Activated T-helper 2 cell treated with anti-CD3 and anti-CD28 coated beads, Interferon-gamma antibody, Interleukin-2, Interleukin-4, amounts not matched to agents 10 μg/mL and 5 μg/mL and 100 μg/mL, durations not matched to agents 14 hours and 24 hours and 36 hours (primary cell): Measurements from ENCODE around the gene MSRB2. TPM values are rescaled to one million over a fixed set of nuclear protein-coding genes. Genes with fewer than 3 reads are reported as not detected.
"Not testable (repeated sequence)": the region's sequence is repeated elsewhere in the genome, so short reads cannot be mapped to it uniquely, and the experiment has no call there.

Source experiments
- DNase-seq: peaks from one replicate; pipeline ENCODE4 v3.0.0; 2021; ENCODE audit warnings: low spot score
- H3K27ac Mint-ChIP-seq: one replicate; pipeline ENCODE4 v1.8.0; 2021; ENCODE audit warnings: mixed read lengths
- H3K27me3 Mint-ChIP-seq: one replicate; pipeline ENCODE4 v1.8.0; 2021; ENCODE audit warnings: low read depth, mixed read lengths
- H3K36me3 Mint-ChIP-seq: one replicate; pipeline ENCODE4 v1.8.0; 2021; ENCODE audit warnings: low read depth, mixed read lengths
- H3K4me1 Mint-ChIP-seq: one replicate; pipeline ENCODE4 v1.8.0; 2021; ENCODE audit warnings: low read depth, mixed read lengths
- H3K4me3 Mint-ChIP-seq: one replicate; pipeline ENCODE4 v1.8.0; 2021; ENCODE audit warnings: low read depth, mild to moderate bottlenecking, moderate library complexity, mixed read lengths
- H3K9me3 Mint-ChIP-seq: one replicate; pipeline ENCODE4 v1.8.0; 2021; ENCODE audit warnings: mixed read lengths
- intact Hi-C: fragments of 100-400 bp; cut with micrococcal nuclease; formaldehyde crosslinking; loops from one replicate; pipeline ENCODE4 v1.15.1; 2023
- total RNA-seq: library from RNA; stranded (reverse); gene quantifications from 2 replicates; pipeline ENCODE4 v1.2.3, GENCODE V29; 2022

Gene MSRB2
- total RNA-seq, 1 donor from 2014 or later, result 4.0 TPM

DNA sequence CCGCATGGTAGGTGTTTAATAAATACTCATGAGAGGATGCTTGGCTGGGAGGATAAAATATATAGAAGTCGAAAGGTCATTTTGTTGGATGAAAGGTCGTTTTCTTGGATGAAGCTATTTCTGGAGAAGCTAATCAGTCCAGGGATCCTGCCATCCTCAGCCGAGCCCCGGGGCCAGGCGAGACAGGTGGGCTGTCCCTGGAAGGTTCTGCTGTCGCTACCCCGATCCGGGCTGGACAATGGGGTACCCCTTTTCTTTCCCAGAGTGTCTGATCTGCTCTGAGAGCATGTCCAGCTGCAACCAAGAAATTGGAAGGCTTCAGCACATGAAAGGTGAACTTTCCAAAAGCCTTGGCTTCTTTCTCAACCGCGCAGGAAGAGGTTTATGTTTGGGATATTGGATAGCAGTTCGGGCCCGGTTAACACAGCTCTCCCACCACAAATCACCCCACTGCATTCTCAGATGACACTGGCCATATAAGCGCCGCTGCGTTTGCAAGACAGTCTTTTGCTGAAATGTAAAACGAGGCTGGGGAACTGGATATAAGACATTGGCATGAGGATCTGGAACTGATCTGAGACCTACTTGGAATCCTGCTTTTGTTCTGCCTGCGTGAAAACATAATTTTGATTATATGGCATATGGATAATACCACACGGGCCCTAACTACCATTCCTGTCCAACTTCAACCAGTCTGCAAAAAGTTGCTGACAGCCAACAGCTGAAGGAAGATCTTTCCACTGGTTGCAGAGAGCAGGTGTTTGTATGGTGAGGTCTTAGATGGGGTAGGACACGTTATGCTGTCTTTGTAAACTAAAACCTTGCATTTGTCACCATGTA, 31.2 kb upstream of the MSRB2 start:
- intact Hi-C loops, result loop anchor here (10.0 kb wide), 1 partner anchor 489 kb away; no protein-coding TSS in a partner anchor
- Mint-ChIP-seq H3K9me3 (no peaks in the 10 kb centered on the region), H3K4me3 (no peak overlapping the region), H3K27me3 (no peaks in the 10 kb centered on the region), H3K27ac (no peak overlapping the region), H3K36me3 (no peaks in the 10 kb centered on the region), H3K4me1 (peaks cover 2% of the 10 kb centered on the region)
- no peak for DNase-seq

DNA sequence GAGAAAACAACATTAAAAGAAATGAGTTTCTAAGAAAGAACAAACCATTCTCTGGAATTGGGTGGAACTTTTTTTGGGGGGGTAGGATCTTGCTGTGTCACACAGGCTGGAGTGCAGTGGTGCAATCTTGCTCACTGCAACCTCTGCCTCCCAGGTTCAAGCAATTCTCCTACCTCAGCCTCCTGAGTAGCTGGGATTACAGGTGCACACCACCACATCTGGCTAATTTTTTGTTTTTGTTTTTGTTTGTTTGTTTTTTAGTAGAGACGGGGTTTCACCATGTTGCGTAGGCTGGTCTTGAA, 30.6 kb upstream of the MSRB2 start:
- not testable (repeated sequence) for H3K36me3 Mint-ChIP-seq, H3K27me3 Mint-ChIP-seq, H3K4me3 Mint-ChIP-seq, H3K4me1 Mint-ChIP-seq, DNase-seq, H3K9me3 Mint-ChIP-seq, H3K27ac Mint-ChIP-seq
- intact Hi-C loops, result loop anchor here (10.0 kb wide), 1 partner anchor 490 kb away; no protein-coding TSS in a partner anchor

DNA sequence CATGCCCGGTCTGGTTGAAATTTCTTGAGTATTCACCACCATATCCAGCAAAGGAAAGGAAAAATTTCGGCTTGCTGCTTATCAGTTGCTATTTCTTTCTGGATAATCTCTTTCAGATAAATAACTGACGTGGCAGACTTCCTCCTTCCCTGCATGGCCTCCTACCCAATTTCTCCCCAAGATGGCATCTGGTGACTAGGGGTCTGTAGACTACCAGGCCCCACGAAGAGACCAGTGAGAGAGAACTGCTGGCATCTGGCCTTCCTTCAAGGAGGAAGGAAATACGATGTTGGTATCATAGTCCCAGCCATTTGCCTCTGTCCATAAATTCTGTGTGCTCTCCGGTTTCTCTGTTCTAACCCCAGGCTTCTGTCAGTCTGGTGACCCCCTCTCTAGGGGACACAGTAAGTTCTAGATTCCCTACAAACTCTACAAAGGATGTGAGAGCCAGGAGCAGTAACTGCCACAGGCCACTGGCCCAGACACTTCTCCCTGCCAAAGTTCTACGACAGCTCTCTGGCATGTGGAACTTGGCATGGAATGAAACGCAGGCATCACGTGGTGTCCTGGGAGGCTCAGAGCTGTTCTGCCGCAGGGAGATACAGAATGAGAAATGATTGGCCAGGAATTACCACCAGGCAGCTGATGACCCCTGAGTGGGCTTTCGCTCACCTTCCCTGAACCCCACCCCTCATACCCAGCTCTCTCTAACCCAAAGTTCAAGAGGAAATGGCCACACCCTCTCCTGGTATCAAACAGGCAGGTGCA, 30.0 kb upstream of the MSRB2 start:
- no peak overlapping the region for H3K27ac Mint-ChIP-seq
- H3K36me3 Mint-ChIP-seq, result no peaks in the 10 kb centered on the region
- no peaks in the 10 kb centered on the region for H3K9me3 Mint-ChIP-seq
- H3K27me3 Mint-ChIP-seq, result peaks cover 3% of the 10 kb centered on the region
- no peak overlapping the region for H3K4me3 Mint-ChIP-seq
- DNase-seq, result no peak
- intact Hi-C loops, result loop anchor here (10.0 kb wide), 1 partner anchor 491 kb away; no protein-coding TSS in a partner anchor
- peaks cover 2% of the 10 kb centered on the region for H3K4me1 Mint-ChIP-seq

DNA sequence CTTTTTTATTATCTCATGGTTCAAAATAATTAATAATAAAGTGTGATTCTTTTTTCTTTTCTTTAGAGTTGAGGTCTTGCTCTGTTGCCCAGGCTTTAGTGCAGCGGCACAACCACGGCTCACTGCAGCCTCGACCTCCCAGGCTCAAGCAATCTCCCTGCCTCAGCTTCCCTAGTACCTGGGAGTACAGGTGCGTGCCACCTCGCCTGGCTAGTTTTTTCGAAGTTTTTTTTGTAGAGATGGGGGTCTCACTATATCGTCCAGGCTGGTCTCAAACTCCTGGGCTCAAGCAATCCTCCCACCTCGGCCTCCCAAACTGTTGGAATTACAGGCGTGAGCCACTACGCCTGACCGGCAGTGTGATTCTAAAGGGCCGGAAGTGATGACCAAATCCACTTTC, 28.0 kb upstream of the MSRB2 start:
- Mint-ChIP-seq H3K36me3 (no peaks in the 10 kb centered on the region), H3K4me1 (peaks cover 2% of the 10 kb centered on the region), H3K27ac (no peak overlapping the region), H3K4me3 (no peak overlapping the region), H3K27me3 (peaks cover 3% of the 10 kb centered on the region), H3K9me3 (no peaks in the 10 kb centered on the region)
- intact Hi-C loops, result loop anchor here (10.0 kb wide), 1 partner anchor 493 kb away; no protein-coding TSS in a partner anchor
- DNase-seq, result no peak

DNA sequence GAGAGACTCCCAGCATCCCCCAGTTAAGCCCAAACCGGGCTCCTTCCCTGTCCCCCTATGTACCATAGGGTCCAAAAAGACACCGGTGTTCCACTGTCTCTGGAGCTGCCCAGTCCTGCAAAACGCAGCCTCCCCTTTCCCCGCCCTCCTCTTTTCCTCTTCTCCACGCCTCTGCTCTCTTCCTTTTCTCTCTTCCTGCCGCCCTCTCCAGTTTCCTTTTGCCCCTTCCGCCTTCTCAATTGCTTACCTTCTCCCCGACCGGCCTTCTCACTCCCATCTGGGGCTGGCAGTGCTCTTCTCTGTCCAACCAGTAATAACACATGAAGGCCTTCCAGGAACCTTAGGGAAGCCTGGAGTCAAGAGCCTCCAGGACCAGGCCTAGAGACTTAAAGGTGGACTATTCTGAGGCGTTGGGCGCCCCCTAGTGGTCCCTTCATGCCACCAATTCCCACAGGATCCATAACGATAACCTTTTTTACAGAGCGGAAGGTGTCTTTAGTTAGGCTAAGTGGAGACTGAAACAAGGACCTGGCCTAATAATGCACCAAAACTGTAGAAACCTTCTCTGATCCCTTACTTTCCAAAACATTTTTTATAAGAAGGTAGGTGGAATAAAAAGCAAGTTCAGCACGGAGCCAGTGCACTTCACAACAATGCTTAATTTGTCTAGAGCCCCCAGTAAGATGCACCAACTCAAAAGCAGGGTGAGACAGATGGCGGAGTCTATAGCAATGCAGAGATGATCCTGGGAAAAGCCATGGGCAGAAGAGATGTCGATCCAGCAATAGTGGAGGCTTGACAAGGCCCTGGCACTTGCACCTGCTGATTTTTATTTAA, 27.2 kb upstream of the MSRB2 start:
- peaks cover 2% of the 10 kb centered on the region for H3K4me1 Mint-ChIP-seq
- no peak overlapping the region for H3K27ac Mint-ChIP-seq
- intact Hi-C loops, result loop anchor here (1.0 to 10.0 kb wide), 2 partner anchors 493 to 1075 kb away; no protein-coding TSS in a partner anchor
- H3K9me3 Mint-ChIP-seq, result no peaks in the 10 kb centered on the region
- H3K36me3 Mint-ChIP-seq, result no peaks in the 10 kb centered on the region
- peaks cover 3% of the 10 kb centered on the region for H3K27me3 Mint-ChIP-seq
- no peak overlapping the region for H3K4me3 Mint-ChIP-seq
- peak; percentile 24 for DNase-seq

DNA sequence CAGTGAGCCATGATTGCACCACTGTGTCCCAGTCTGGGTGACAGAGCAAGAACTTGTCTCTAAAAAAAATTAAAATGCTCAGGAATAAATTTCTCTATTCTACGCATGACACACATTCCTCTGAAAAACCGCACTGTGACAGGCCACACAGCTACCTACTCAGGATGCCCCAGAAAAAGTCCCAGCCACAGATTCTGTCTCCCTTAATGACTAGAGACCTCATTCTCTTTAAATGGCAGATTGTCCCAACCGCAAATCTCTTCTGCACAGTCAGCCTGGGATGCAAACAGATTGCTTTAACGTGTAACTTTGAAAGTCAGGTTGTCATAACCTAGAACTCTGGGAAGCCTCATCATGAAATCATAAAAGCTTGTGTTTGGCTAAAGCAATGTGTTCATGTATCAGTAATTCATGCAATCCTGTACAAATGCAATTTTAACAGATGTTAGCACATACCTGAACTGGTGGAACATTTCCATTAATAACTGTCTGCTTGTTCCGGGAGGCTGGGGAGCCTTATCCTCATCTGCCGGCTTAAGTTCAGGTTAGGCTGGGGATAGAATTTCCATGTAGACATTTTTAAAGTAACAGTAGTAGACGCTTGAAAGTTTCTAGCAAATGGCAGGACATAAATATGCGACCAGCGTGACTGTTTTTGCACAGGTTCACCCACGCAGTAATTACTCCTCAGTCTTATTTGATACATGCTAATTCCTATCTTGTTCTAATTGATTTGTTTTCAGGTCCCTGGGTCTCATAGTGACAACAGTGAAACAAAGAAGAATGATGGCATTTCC, 26.2 kb upstream of the MSRB2 start:
- intact Hi-C loops, result loop anchor here (10.0 kb wide), 1 partner anchor 494 kb away; no protein-coding TSS in a partner anchor
- Mint-ChIP-seq H3K27me3 (peaks cover 5% of the 10 kb centered on the region), H3K36me3 (no peaks in the 10 kb centered on the region), H3K4me3 (no peak overlapping the region), H3K27ac (no peak overlapping the region), H3K4me1 (peaks cover 2% of the 10 kb centered on the region), H3K9me3 (no peaks in the 10 kb centered on the region)
- no peak for DNase-seq

DNA sequence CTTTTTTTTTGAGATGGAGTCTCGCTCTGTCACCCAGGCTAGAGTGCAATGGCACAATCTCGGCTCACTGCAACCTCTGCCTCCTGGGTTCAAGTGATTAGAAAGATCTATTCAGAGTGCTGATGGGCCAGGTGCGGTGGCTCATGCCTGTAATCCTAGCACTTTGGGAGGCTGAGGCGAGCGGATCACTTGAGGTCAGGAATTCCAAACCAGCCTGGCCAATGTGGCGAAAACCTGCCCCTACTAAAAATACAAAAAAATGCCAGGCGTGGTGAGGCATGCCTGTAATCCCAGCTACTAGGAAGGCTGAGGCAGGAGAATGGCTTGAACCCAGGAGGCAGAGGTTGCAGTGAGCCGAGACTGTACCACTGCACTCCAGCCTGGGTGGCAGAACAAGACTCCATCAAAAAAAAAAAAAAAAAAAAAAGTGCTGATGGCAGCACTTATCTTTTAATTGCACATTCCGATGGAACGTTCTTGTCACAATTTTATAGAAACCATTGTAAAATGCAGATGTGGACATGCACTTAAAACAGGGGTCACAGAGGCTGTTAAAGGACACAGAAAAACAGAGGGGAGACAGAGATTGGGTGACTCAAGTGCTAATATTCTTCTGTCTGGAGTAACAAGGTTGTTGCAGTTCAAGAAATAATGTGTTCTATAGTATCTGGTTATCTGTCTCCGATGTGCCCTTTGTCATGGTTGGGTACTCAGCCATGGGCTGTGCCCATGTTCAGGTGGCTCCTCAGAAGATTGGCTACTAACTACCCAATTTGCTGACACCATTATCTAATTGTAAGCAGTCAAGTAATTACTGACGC, 25.1 kb upstream of the MSRB2 start:
- H3K4me3 Mint-ChIP-seq, intact Hi-C loops, H3K36me3 Mint-ChIP-seq, DNase-seq, H3K27ac Mint-ChIP-seq, H3K9me3 Mint-ChIP-seq, H3K4me1 Mint-ChIP-seq, H3K27me3 Mint-ChIP-seq: not testable (repeated sequence)

DNA sequence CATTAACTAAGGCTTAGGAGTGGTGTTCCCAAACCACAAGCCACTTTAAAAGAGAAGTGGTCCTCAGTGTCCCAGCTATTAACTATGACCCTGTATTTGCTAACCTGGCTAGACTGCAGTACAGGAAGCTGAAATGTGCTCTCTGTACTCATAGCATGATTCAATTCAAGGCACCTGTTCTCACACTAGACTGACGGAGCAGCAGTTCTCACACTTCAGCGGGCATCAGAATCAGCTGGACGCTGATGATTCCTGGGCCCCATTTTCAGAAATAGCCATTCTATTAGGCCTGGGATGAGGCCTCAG, 24.5 kb upstream of the MSRB2 start:
- intact Hi-C loops, result no loop called here
- H3K9me3 Mint-ChIP-seq, result no peaks in the 10 kb centered on the region
- peaks cover 2% of the 10 kb centered on the region for H3K4me1 Mint-ChIP-seq
- H3K27ac Mint-ChIP-seq, result no peak overlapping the region
- peaks cover 13% of the 10 kb centered on the region for H3K27me3 Mint-ChIP-seq
- H3K36me3 Mint-ChIP-seq, result no peaks in the 10 kb centered on the region
- DNase-seq, result no peak
- no peak overlapping the region for H3K4me3 Mint-ChIP-seq

DNA sequence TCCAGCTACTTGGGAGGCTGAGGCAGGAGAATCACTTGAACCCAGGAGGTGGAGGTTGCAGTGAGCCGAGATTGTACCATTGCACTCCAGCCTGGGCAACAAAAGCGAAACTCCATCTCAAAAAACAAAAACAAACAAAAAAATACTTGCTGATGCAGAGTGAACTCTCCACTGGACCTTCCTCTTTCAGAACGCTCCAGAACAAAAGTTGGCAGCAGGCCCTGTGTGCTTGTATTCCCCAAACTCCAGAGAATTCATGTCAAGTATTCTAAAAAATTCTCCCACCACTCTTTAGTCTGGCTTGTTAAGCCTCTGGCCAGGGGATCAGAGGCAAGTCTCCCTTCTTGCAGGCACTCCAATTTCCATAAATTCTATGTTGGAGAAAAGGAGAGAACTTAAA, 22.8 kb upstream of the MSRB2 start:
- DNase-seq, H3K4me3 Mint-ChIP-seq, H3K36me3 Mint-ChIP-seq, intact Hi-C loops, H3K27ac Mint-ChIP-seq, H3K4me1 Mint-ChIP-seq, H3K9me3 Mint-ChIP-seq: not testable (repeated sequence)
- H3K27me3 Mint-ChIP-seq, result peaks cover 22% of the 10 kb centered on the region

DNA sequence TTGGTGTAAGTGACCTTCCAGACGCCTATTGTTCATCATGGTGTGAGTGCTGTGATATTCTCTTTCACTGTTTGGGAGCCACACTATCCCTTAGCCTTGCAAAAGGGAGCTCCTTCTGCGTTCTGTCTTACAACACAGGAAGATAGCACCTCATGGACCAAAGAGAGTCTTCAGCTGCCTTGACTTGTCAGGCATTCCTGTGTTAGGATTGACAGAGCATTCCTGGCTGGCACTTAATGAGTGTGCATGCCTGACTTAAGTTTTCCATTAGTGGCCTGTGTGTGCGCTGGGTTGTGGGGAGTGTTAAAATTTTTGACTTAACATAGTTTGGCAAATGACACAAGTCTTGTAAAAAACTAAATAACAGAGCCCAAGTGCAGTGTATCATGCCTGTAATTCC, 21.9 kb upstream of the MSRB2 start:
- Mint-ChIP-seq H3K9me3 (no peaks in the 10 kb centered on the region), H3K4me1 (no peaks in the 10 kb centered on the region), H3K27ac (no peak overlapping the region), H3K36me3 (no peaks in the 10 kb centered on the region), H3K27me3 (peaks cover 28% of the 10 kb centered on the region), H3K4me3 (no peak overlapping the region)
- intact Hi-C loops, result no loop called here
- no peak for DNase-seq

DNA sequence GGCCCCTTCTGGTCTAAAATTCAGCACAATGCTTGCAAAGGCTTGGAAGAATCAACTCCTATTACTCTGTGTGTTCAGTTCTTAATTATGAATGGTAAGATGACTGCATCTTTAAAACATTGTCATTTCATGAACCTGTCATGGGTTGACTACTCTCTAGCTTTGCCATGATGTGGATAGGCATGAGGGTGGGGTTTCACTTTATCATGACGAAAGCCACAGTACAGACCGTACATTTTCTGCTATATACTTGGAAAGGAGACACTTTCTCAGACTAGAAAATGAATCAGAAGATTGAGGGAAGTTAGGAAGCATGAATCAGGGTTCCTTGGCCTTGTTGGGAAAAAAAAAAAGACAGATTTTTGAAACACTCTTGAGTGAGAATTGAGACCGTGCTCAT, 19.7 kb upstream of the MSRB2 start:
- no peaks in the 10 kb centered on the region for H3K9me3 Mint-ChIP-seq
- no peaks in the 10 kb centered on the region for H3K4me1 Mint-ChIP-seq
- intact Hi-C loops, result no loop called here
- no peak for DNase-seq
- no peak overlapping the region for H3K27ac Mint-ChIP-seq
- H3K27me3 Mint-ChIP-seq, result peaks cover 35% of the 10 kb centered on the region
- H3K36me3 Mint-ChIP-seq, result no peaks in the 10 kb centered on the region
- no peak overlapping the region for H3K4me3 Mint-ChIP-seq
